Skeletal muscle tissue (tissue), 4 donors: ENCODE results near the gene TMEM263. TPM values are rescaled to one million over a fixed set of nuclear protein-coding genes. Genes with fewer than 3 reads are reported as not detected.

Experiments used
- H3K27ac ChIP-seq: one replicate; pipeline ENCODE4 v1.7.0; 2013; ENCODE audit warnings: mild to moderate bottlenecking, low read depth, low read length, inconsistent platforms
- H3K27me3 ChIP-seq, 3 donors: one replicate each; pipeline ENCODE4 v1.7.0; 2013; ENCODE audit warnings: low read length in 3 of 3; ENCODE audit not compliant: control insufficient read depth in 3 of 3, insufficient read depth in 3 of 3
- H3K36me3 ChIP-seq, 3 donors: one replicate each; pipeline ENCODE4 v1.7.0; 2013; ENCODE audit warnings: low read length in 3 of 3; ENCODE audit not compliant: control insufficient read depth in 3 of 3, insufficient read depth in 3 of 3
- H3K4me1 ChIP-seq, 3 donors: one replicate each; pipeline ENCODE4 v1.7.0; 2013; ENCODE audit warnings: low read length in 3 of 3, mild to moderate bottlenecking in 3 of 3; ENCODE audit not compliant: control insufficient read depth in 3 of 3, insufficient read depth in 3 of 3
- H3K4me3 ChIP-seq, 3 donors: one replicate each; pipeline ENCODE4 v1.7.0; 2013; ENCODE audit warnings: low read length in 3 of 3
- H3K9ac ChIP-seq, 3 donors: one replicate each; pipeline ENCODE4 v1.7.0; 2013; ENCODE audit warnings: low read length in 3 of 3, mild to moderate bottlenecking in 3 of 3, moderate library complexity in 2 of 3, low read depth in 1 of 3
- H3K9me3 ChIP-seq, 3 donors: one replicate each; pipeline ENCODE4 v1.7.0; 2013; ENCODE audit warnings: low read length in 3 of 3; ENCODE audit not compliant: control insufficient read depth in 3 of 3
- total RNA-seq: library from RNA; depleted of rRNA; stranded (reverse); fragments of >200 nt; gene quantifications from one replicate; pipeline ENCODE4 v1.2.3, GENCODE V29; 2014
- donor health status: Osteomylitis.

The TMEM263 gene
- 42.3 TPM for total RNA-seq

DNA sequence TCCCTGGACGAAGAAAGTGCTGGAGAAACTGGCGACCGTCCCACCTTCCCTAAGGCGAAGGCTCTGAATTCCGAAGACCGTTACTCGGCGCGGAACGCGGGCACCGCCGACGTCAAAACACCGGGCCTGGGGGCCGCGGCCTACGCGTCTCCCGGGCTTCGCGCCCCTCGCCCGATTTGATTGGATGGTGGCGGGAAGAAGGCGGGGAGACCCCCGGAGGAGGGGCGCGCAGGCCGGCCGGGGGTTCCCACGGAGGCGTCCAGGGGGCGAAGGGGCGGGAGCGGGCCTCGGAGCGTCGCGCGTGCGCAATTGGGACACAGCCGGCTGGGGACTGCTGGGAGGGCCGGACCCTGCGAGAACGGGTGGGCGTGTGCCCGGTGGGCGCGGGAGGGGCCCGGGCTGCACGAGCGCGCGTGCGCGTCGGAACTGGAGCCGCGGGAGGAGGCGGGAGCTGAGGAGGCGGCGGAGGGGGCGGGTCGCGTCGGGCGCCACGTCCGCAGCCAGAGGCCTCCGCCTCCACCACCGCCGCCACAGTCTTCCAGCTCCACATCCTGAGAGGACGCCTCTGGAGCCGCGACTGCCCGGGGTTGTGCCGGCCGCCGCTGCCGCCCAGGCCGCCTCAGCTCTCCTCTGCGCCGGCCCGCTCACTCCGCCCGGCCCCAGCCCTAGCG is at the start of gene TMEM263:
TMEM263 (plus strand) TSS at position 531 of the 671 bp plus-strand sequence. CDS start 11,210 bp downstream, outside the sequence.
- Histone ChIP-seq H3K4me3 (peak within 1 kb of the TSS; percentile 91 to 95 (median 93)), H3K9me3 (no peaks in the 10 kb centered on the region), H3K4me1 (peaks cover 7 to 27% (median 9%) of the 10 kb centered on the region in 3 donors), H3K27me3 (no peaks in the 10 kb centered on the region), H3K9ac (peak within 1 kb of the TSS; percentile 86 to 97 (median 87)), H3K27ac (peak within 1 kb of the TSS; percentile 91), H3K36me3 (no peaks in the 10 kb centered on the region)

GRCh38 chr12:106906715-106907114 is 49.0 kb upstream of the TMEM263 start:
- Histone ChIP-seq H3K27ac (no peak overlapping the region), H3K4me3 (no peak overlapping the region), H3K4me1 (peaks cover 4 to 6% (median 5%) of the 10 kb centered on the region in 3 donors), H3K9ac (no peak overlapping the region), H3K27me3 (peaks cover 2 to 11% (median 6%) of the 10 kb centered on the region in 3 donors), H3K36me3 (no peaks in the 10 kb centered on the region), H3K9me3 (no peaks in the 10 kb centered on the region)

GRCh38 chr12:106907411-106907810 is 48.3 kb upstream of the TMEM263 start:
- H3K4me3 ChIP-seq: no peak overlapping the region
- H3K27ac ChIP-seq: no peak overlapping the region
- H3K36me3 ChIP-seq: no peaks in the 10 kb centered on the region
- no peak overlapping the region for H3K9ac ChIP-seq
- H3K27me3 ChIP-seq: peaks cover 2 to 11% (median 6%) of the 10 kb centered on the region in 3 donors
- no peaks in the 10 kb centered on the region for H3K9me3 ChIP-seq
- peaks cover 4 to 6% (median 5%) of the 10 kb centered on the region in 3 donors for H3K4me1 ChIP-seq

- H3K36me3 ChIP-seq: no peaks in the 10 kb centered on the region
- peaks cover 4 to 6% (median 5%) of the 10 kb centered on the region in 3 donors for H3K4me1 ChIP-seq
- H3K27ac ChIP-seq: no peak overlapping the region
- no peaks in the 10 kb centered on the region for H3K9me3 ChIP-seq
- no peak overlapping the region for H3K4me3 ChIP-seq
- no peak overlapping the region for H3K9ac ChIP-seq
- H3K27me3 ChIP-seq: peaks cover 2 to 11% (median 6%) of the 10 kb centered on the region in 3 donors
These were observed 47.9 kb upstream of the TMEM263 start for GRCh38 chr12:106907846-106908245.

DNA sequence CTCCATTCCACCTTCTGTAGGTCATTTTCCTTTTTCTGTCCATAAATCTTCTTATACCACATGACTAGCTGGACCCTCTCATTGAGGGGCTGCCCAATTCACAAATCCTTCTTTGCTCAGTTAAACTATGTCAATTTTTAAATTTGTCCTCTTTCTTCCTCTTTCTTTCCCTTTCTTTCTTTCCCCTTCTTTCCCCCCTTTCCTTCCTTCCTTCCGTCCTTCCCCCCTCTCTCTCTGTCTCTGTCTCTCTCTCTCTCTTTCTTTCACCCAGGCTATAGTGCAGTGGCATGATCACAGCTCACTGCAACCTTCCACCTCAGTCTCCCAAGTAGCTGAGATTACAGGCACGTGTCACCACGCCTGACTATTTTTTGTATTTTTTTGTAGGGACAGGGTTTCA is 47.1 kb upstream of the TMEM263 start:
- H3K27ac ChIP-seq: no peak overlapping the region
- no peaks in the 10 kb centered on the region for H3K36me3 ChIP-seq
- no peak overlapping the region for H3K4me3 ChIP-seq
- H3K27me3 ChIP-seq: peaks cover 2 to 11% (median 6%) of the 10 kb centered on the region in 3 donors
- H3K9me3 ChIP-seq: no peaks in the 10 kb centered on the region
- H3K4me1 ChIP-seq: peaks cover 0 to 2% (median 0%) of the 10 kb centered on the region in 3 donors
- no peak overlapping the region for H3K9ac ChIP-seq

DNA sequence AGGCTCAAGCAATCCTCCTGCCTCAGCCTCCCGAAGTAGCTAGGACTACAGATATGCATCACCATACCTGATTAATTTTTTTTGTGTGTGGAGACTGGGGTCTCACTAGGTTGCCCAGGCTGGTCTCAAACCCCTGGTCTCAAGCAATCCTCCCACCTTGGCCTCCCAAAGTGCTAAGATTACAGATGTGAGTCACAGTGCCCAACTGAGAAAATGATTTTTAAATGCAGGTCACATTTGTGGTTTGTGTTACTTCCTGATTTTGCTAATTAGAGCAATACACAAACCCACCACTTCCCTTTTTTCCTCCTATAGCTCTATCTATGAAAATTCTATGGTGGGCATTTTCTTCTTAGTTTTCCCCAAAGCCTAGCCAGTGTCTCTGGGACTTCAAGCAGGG is 45.5 kb upstream of the TMEM263 start:
- H3K27ac ChIP-seq: no peak overlapping the region
- H3K4me1 ChIP-seq: no peaks in the 10 kb centered on the region
- H3K9ac ChIP-seq: no peak overlapping the region
- peaks cover 2 to 11% (median 6%) of the 10 kb centered on the region in 3 donors for H3K27me3 ChIP-seq
- H3K36me3 ChIP-seq: no peaks in the 10 kb centered on the region
- no peaks in the 10 kb centered on the region for H3K9me3 ChIP-seq
- H3K4me3 ChIP-seq: no peak overlapping the region

GRCh38 chr12:106911581-106911980 is 44.1 kb upstream of the TMEM263 start:
- H3K9ac ChIP-seq: no peak overlapping the region
- no peak overlapping the region for H3K27ac ChIP-seq
- H3K4me1 ChIP-seq: no peaks in the 10 kb centered on the region
- no peak overlapping the region for H3K4me3 ChIP-seq
- peaks cover 2 to 11% (median 6%) of the 10 kb centered on the region in 3 donors for H3K27me3 ChIP-seq
- H3K9me3 ChIP-seq: no peaks in the 10 kb centered on the region
- H3K36me3 ChIP-seq: no peaks in the 10 kb centered on the region

GRCh38 chr12:106913456-106913855 is 42.3 kb upstream of the TMEM263 start:
- peaks cover 0 to 8% (median 0%) of the 10 kb centered on the region in 3 donors for H3K27me3 ChIP-seq
- no peaks in the 10 kb centered on the region for H3K4me1 ChIP-seq
- H3K9me3 ChIP-seq: no peaks in the 10 kb centered on the region
- no peak overlapping the region for H3K4me3 ChIP-seq
- H3K9ac ChIP-seq: no peak overlapping the region
- no peak overlapping the region for H3K27ac ChIP-seq
- no peaks in the 10 kb centered on the region for H3K36me3 ChIP-seq

GRCh38 chr12:106914796-106915634 is 40.7 kb upstream of the TMEM263 start:
- Histone ChIP-seq H3K27me3 (no peaks in the 10 kb centered on the region), H3K9me3 (no peaks in the 10 kb centered on the region), H3K9ac (no peak overlapping the region), H3K4me3 (no peak overlapping the region), H3K36me3 (no peaks in the 10 kb centered on the region), H3K4me1 (no peaks in the 10 kb centered on the region), H3K27ac (no peak overlapping the region)

DNA sequence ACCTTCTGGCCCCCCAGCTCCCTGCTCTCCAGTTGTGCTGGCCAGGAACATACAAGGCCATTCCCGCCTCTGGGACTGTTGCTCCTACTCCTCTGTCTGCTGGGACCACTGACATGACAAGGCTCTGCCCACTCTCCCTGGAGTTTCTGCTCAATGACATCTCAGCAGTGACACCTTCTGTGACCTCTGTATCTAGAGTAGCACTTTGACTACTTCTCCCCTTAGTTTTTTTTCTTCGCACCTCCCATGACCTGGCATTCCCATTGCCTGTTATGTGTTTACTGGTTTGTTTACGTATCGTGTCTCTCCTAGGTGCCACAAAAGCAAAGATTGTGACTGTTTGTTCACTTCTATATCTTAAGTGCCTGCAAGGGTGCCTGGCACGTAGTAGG is 40.1 kb upstream of the TMEM263 start:
- Histone ChIP-seq H3K9ac (no peak overlapping the region), H3K9me3 (no peaks in the 10 kb centered on the region), H3K36me3 (no peaks in the 10 kb centered on the region), H3K4me3 (no peak overlapping the region), H3K27me3 (no peaks in the 10 kb centered on the region), H3K4me1 (no peaks in the 10 kb centered on the region), H3K27ac (no peak overlapping the region)
